Vagina (tissue), 2 donors: ENCODE data around the gene LIN7A. TPM values are rescaled to one million over a fixed set of nuclear protein-coding genes. Genes with fewer than 3 reads are reported as not detected.
A peak's percentile ranks its signal among the peaks of the same experiment; 100 is the strongest.

Experiments
- DNase-seq, 2 donors: peaks; one replicate each; pipeline ENCODE4 v3.0.0-alpha.2; 2017; ENCODE audit errors: extremely low spot score in 2 of 2
- H3K27ac ChIP-seq: fragments of 200-600 bp; sonication (generic); one replicate; pipeline ENCODE4 v1.5.1; 2019
- H3K27me3 ChIP-seq: fragments of 200-600 bp; sonication (generic); one replicate; pipeline ENCODE4 v1.5.1; 2019
- H3K36me3 ChIP-seq, 2 donors: fragments of 200-600 bp; sonication (generic); one replicate each; pipeline ENCODE4 v1.5.1; 2017 to 2019
- H3K4me1 ChIP-seq: fragments of 200-600 bp; sonication (generic); one replicate; pipeline ENCODE4 v1.5.1; 2019
- H3K4me3 ChIP-seq, 2 donors: fragments of 200-600 bp; sonication (generic); 1 replicate in 1 of 2; 2 replicates in 1 of 2; pipeline ENCODE4 v1.5.1; 2016 to 2019
- H3K9me3 ChIP-seq: fragments of 200-600 bp; sonication (generic); one replicate; pipeline ENCODE4 v1.5.1; 2019
- CTCF ChIP-seq, 3 experiments: fragments of 450-650 bp in 2 of 3; fragments of 200-600 bp in 1 of 3; sonication (generic) in 1 of 3; IDR thresholded peaks; one replicate each; pipeline ENCODE4 v1.5.1; 2017 to 2019; ENCODE audit warnings: antibody characterized with exemption in 3 of 3, mild to moderate bottlenecking in 2 of 3, moderate library complexity in 2 of 3
- POLR2A ChIP-seq, 2 donors: fragments of 450-650 bp; IDR thresholded peaks; one replicate each; pipeline ENCODE4 v1.6.1; 2017; ENCODE audit warnings: antibody characterized with exemption in 2 of 2, mild to moderate bottlenecking in 2 of 2, moderate library complexity in 2 of 2
- POLR2AphosphoS5 ChIP-seq, 2 donors: sonication (generic); formaldehyde crosslinking; IDR thresholded peaks; one replicate each; pipeline ENCODE4 v1.9.0; 2017; ENCODE audit warnings: antibody characterized with exemption in 2 of 2, mild to moderate bottlenecking in 2 of 2, low read depth in 1 of 2; ENCODE audit not compliant: insufficient read depth in 1 of 2
- intact Hi-C: fragments of 100-400 bp; cut with DNase I; formaldehyde crosslinking; loops from one replicate; pipeline ENCODE4 v1.15.1; 2023
- total RNA-seq: library from RNA; depleted of rRNA; stranded (reverse); fragments of >200 nt; gene quantifications from one replicate; pipeline ENCODE4 v1.2.3, GENCODE V29; 2016

Gene LIN7A
- total RNA-seq, 1 donor from 2014 or later, result 12.5 TPM

DNA sequence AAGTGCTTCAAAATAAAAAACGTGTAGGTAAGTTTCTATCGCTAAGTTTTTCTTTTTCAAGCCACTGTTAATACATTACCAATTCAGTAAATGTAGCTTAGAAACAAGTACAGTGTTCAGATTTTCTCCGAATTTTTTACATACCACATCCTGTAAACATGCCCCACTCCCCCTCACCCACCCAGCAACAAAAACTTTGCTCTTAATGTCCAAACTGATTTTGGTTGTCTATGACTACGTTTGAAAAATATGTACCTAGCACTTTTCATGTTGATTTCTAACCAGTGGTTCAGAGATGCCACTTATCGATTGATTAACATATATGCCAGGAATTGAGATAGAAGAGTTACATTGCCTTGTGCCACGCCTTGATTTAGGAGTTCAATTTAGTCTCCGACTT is 663 bp upstream of the LIN7A start:
- H3K4me3 ChIP-seq, result peak overlapping the region in 1 of 2 donors; percentile 78
- intact Hi-C loops, result no loop called here
- H3K36me3 ChIP-seq, result no peaks in the 10 kb centered on the region
- peaks cover 28% of the 10 kb centered on the region for H3K4me1 ChIP-seq
- DNase-seq, result no peak
- TF ChIP-seq POLR2A (IDR thresholded peaks at IDR 0.05), result no peak
- TF ChIP-seq CTCF (IDR thresholded peaks at IDR 0.05), result no peak
- TF ChIP-seq POLR2AphosphoS5 (IDR thresholded peaks at IDR 0.05; ENCODE audit: insufficient read depth in 1 of 2, low read depth in 1 of 2), result no peak
- H3K27ac ChIP-seq, result no peak overlapping the region
- H3K9me3 ChIP-seq, result no peaks in the 10 kb centered on the region
- H3K27me3 ChIP-seq, result no peaks in the 10 kb centered on the region

GRCh38 chr12:80936642-80937390 is 918 bp downstream of the LIN7A start:
- Histone ChIP-seq H3K27ac (peak overlapping the region; percentile 96), H3K27me3 (no peaks in the 10 kb centered on the region), H3K9me3 (no peaks in the 10 kb centered on the region), H3K36me3 (no peaks in the 10 kb centered on the region), H3K4me1 (peaks cover 28% of the 10 kb centered on the region), H3K4me3 (peak overlapping the region; percentile 57 to 78)
- no peak for TF ChIP-seq POLR2A (IDR thresholded peaks at IDR 0.05)
- TF ChIP-seq CTCF (IDR thresholded peaks at IDR 0.05), result no peak
- TF ChIP-seq POLR2AphosphoS5 (IDR thresholded peaks at IDR 0.05; ENCODE audit: insufficient read depth in 1 of 2, low read depth in 1 of 2), result peak in 1 of 2 donors; percentile 12
- DNase-seq, result no peak
- intact Hi-C loops, result no loop called here

DNA sequence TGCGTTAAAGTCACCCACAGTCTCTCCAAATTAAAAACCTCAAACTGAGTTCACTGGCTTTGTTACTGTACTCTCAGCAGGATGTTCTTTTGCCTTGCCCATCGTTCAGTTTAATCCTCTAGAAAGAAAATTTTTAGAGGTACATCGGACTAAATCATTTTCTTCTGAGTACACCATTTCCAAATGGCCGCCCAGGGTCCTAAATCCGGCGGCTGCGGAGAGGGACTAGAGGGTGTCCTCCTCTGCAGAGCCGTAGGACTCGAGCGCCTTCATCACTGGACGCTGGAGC is 1.4 kb downstream of the LIN7A start:
- Histone ChIP-seq H3K27ac (peak overlapping the region; percentile 96), H3K9me3 (no peaks in the 10 kb centered on the region), H3K27me3 (no peaks in the 10 kb centered on the region), H3K4me1 (peaks cover 28% of the 10 kb centered on the region), H3K4me3 (peak overlapping the region; percentile 57 to 78), H3K36me3 (no peaks in the 10 kb centered on the region)
- TF ChIP-seq CTCF (IDR thresholded peaks at IDR 0.05) (no peak), POLR2A (IDR thresholded peaks at IDR 0.05) (no peak), POLR2AphosphoS5 (IDR thresholded peaks at IDR 0.05; ENCODE audit: insufficient read depth in 1 of 2, low read depth in 1 of 2) (no peak)
- intact Hi-C loops, result no loop called here
- no peak for DNase-seq

- TF ChIP-seq POLR2AphosphoS5 (IDR thresholded peaks at IDR 0.05; ENCODE audit: insufficient read depth in 1 of 2, low read depth in 1 of 2) (no peak), CTCF (IDR thresholded peaks at IDR 0.05) (no peak), POLR2A (IDR thresholded peaks at IDR 0.05) (no peak)
- Histone ChIP-seq H3K36me3 (no peaks in the 10 kb centered on the region), H3K9me3 (no peaks in the 10 kb centered on the region), H3K4me3 (no peak overlapping the region), H3K27ac (no peak overlapping the region), H3K4me1 (peaks cover 28% of the 10 kb centered on the region), H3K27me3 (no peaks in the 10 kb centered on the region)
- intact Hi-C loops, result no loop called here
- DNase-seq, result no peak
Observed at GRCh38 chr12:80935111-80935510, 2.6 kb downstream of the LIN7A start.

- H3K4me3 ChIP-seq, result no peak overlapping the region
- H3K36me3 ChIP-seq, result no peaks in the 10 kb centered on the region
- intact Hi-C loops, result no loop called here
- H3K27me3 ChIP-seq, result no peaks in the 10 kb centered on the region
- no peak for TF ChIP-seq POLR2AphosphoS5 (IDR thresholded peaks at IDR 0.05; ENCODE audit: insufficient read depth in 1 of 2, low read depth in 1 of 2)
- no peak for TF ChIP-seq CTCF (IDR thresholded peaks at IDR 0.05)
- no peak for TF ChIP-seq POLR2A (IDR thresholded peaks at IDR 0.05)
- no peaks in the 10 kb centered on the region for H3K9me3 ChIP-seq
- DNase-seq, result no peak
- no peaks in the 10 kb centered on the region for H3K4me1 ChIP-seq
- H3K27ac ChIP-seq, result no peak overlapping the region
Observed at GRCh38 chr12:80925983-80926382, 11.8 kb downstream of the LIN7A start.
